CD4-positive, alpha-beta memory T cell (primary cell): Measurements from ENCODE around the gene FNDC3B. TPM values are rescaled to one million over a fixed set of nuclear protein-coding genes. Genes with fewer than 3 reads are reported as not detected.
A peak's percentile ranks its signal among the peaks of the same experiment; 100 is the strongest.
"Not testable (repeated sequence)": the region's sequence is repeated elsewhere in the genome, so short reads cannot be mapped to it uniquely, and the experiment has no call there.

ENCODE experiments used
- CTCF ChIA-PET: fragments of 350-600 bp; sonication (Branson Sonifier 250); formaldehyde crosslinking; loops from one replicate; lab custom pipeline; 2021; ENCODE audit warnings: inconsistent platforms; ENCODE audit not compliant: partially characterized antibody; lab: Charles Lee
- POLR2A ChIA-PET: fragments of 350-600 bp; sonication (Branson Sonifier 250); formaldehyde crosslinking; loops from one replicate; lab custom pipeline; 2021; ENCODE audit not compliant: partially characterized antibody; lab: Charles Lee
- DNase-seq, 5 donors: peaks; one replicate each; pipeline versions ENCODE4 v3.0.0 to v3.0.0-alpha.2; 2020 to 2022; ENCODE audit warnings: mixed read lengths in 1 of 5
- H3K27ac ChIP-seq: one replicate; pipeline ENCODE4 v1.7.0; 2013; ENCODE audit warnings: low read depth, low read length
- H3K27me3 ChIP-seq: 2 replicates; pipeline ENCODE4 v1.7.0; 2013; ENCODE audit warnings: mild to moderate bottlenecking, low read length, moderate library complexity; ENCODE audit not compliant: insufficient read depth
- H3K36me3 ChIP-seq: 2 replicates; pipeline ENCODE4 v1.7.0; 2013; ENCODE audit warnings: mild to moderate bottlenecking, low read length, moderate library complexity; ENCODE audit not compliant: insufficient read depth
- H3K4me1 ChIP-seq: 2 replicates; pipeline ENCODE4 v1.7.0; 2013; ENCODE audit warnings: mild to moderate bottlenecking, low read length, moderate library complexity; ENCODE audit not compliant: insufficient read depth
- H3K4me3 ChIP-seq, 2 donors: one replicate each; pipeline ENCODE4 v1.7.0; 2013; ENCODE audit warnings: low read length in 2 of 2, mild to moderate bottlenecking in 1 of 2
- H3K9me3 ChIP-seq, 2 donors: one replicate each; pipeline ENCODE4 v1.7.0; 2013; ENCODE audit warnings: low read length in 2 of 2, control low read depth in 1 of 2; ENCODE audit not compliant: control insufficient read depth in 1 of 2
- H3K27ac Mint-ChIP-seq, 7 donors: one replicate each; pipeline ENCODE4 v1.8.0; 2020 to 2021; ENCODE audit warnings: mixed read lengths in 7 of 7, mild to moderate bottlenecking in 6 of 7, inconsistent platforms in 3 of 7, moderate library complexity in 3 of 7
- H3K27me3 Mint-ChIP-seq, 2 donors: one replicate each; pipeline ENCODE4 v1.8.0; 2020 to 2021; ENCODE audit warnings: mixed read lengths in 2 of 2
- H3K36me3 Mint-ChIP-seq, 2 donors: one replicate each; pipeline ENCODE4 v1.8.0; 2020 to 2021; ENCODE audit warnings: mixed read lengths in 2 of 2, inconsistent platforms in 1 of 2, mild to moderate bottlenecking in 1 of 2
- H3K4me1 Mint-ChIP-seq, 4 donors: one replicate each; pipeline ENCODE4 v1.8.0; 2020 to 2021; ENCODE audit warnings: mixed read lengths in 4 of 4, mild to moderate bottlenecking in 1 of 4
- H3K4me3 Mint-ChIP-seq, 8 donors: one replicate each; pipeline ENCODE4 v1.8.0; 2020 to 2021; ENCODE audit warnings: mixed read lengths in 8 of 8, mild to moderate bottlenecking in 7 of 8, moderate library complexity in 6 of 8, inconsistent platforms in 3 of 8
- H3K9me3 Mint-ChIP-seq, 8 donors: one replicate each; pipeline ENCODE4 v1.8.0; 2020 to 2021; ENCODE audit warnings: mixed read lengths in 8 of 8, mild to moderate bottlenecking in 5 of 8, inconsistent platforms in 3 of 8, moderate library complexity in 1 of 8
- intact Hi-C: fragments of 100-400 bp; cut with micrococcal nuclease; formaldehyde crosslinking; loops from one replicate; pipeline ENCODE4 v1.15.1; 2023
- polyA plus RNA-seq, 2 donors: library from polyadenylated mRNA; unstranded; fragments of 300-500 nt; fragmentation: Illumina TruSeq; gene quantifications; one replicate each; pipeline ENCODE4 v1.2.3, GENCODE V29; 2021
- total RNA-seq, 2 experiments: library from RNA; stranded (reverse); gene quantifications; one replicate each; pipeline ENCODE4 v1.2.3, GENCODE V29; 2021

The FNDC3B gene
- total and polyA plus RNA-seq, 4 experiments from 2014 or later, result 10.9 to 18.2 (median 14.8) TPM

DNA sequence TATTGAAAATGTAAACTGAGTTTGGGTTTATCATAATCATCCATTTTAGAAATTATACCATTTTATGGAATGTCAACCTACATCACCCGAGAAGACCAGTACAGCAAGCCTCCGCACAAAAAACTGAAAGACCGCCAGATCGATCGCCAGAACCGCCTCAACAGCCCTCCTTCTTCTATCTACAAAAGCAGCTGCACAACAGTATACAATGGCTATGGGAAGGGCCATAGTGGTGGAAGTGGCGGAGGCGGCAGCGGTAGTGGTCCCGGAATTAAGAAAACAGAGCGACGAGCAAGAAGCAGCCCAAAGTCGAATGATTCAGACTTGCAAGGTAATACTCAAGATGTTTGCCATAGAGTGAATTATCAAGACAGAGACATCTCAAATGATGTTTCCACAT is 211.8 kb downstream of the FNDC3B start:
- Histone ChIP-seq H3K27me3 (no peaks in the 10 kb centered on the region), H3K9me3 (no peaks in the 10 kb centered on the region), H3K4me3 (no peak overlapping the region), H3K27ac (no peak overlapping the region), H3K36me3 (no peaks in the 10 kb centered on the region), H3K4me1 (no peaks in the 10 kb centered on the region)
- intact Hi-C loops, result no loop called here
- Mint-ChIP-seq H3K27me3 (no peaks in the 10 kb centered on the region), H3K4me3 (no peak overlapping the region), H3K9me3 (no peaks in the 10 kb centered on the region), H3K27ac (no peak overlapping the region), H3K36me3 (peaks cover 34 to 47% of the 10 kb centered on the region in 2 donors), H3K4me1 (peaks cover 0 to 3% (median 0%) of the 10 kb centered on the region in 4 donors)
- CTCF ChIA-PET, result no interaction called here
- DNase-seq, result no peak
- POLR2A ChIA-PET, result no interaction called here

DNA sequence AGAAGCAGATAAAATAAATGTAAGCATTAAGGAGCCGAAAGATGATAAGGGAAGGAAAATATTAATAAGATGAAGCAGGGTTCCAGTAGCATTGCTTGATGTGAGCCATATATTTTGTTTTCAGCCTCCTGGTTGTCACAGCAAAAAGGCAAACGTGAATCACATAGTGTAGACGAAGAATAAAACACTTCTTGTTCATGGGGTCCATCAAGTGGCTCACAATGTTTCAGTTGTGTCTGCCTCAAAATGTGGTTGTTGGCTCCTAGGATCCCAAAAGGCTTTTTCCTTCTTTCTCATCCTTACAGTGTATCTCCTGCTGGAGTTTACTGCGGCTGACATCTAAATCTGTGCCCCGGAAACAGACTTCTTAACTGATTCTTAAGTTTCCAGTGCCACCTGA is 213.8 kb downstream of the FNDC3B start:
- peaks cover 31 to 53% of the 10 kb centered on the region in 2 donors for H3K36me3 Mint-ChIP-seq
- intact Hi-C loops, result no loop called here
- Histone ChIP-seq H3K27me3 (no peaks in the 10 kb centered on the region), H3K4me3 (no peak overlapping the region), H3K4me1 (no peaks in the 10 kb centered on the region), H3K9me3 (no peaks in the 10 kb centered on the region), H3K36me3 (no peaks in the 10 kb centered on the region), H3K27ac (no peak overlapping the region)
- DNase-seq, result no peak
- no peaks in the 10 kb centered on the region for H3K9me3 Mint-ChIP-seq
- H3K4me3 Mint-ChIP-seq, result no peak overlapping the region
- ChIA-PET POLR2A (no interaction called here), CTCF (no interaction called here)
- no peak overlapping the region for H3K27ac Mint-ChIP-seq
- H3K27me3 Mint-ChIP-seq, result no peaks in the 10 kb centered on the region
- H3K4me1 Mint-ChIP-seq, result no peaks in the 10 kb centered on the region

DNA sequence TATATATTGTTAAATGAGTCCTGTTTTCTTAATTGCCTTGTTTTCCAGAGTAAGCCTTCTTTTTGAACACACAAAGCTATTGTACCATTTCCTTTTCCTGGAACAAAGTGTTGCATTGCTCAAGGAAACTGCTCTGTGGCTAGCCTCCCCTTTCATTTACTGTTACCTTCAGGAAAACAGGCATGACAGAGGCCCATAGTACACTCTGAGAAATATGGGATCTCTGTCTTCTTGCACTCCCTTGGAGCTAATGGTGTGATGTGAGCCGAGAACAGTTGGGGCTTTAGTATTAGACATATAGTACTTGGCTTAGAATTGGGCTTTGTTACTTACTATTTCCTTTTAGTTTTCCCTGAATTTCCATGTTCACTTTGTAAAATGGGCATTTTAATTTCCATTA is 215.2 kb downstream of the FNDC3B start:
- Mint-ChIP-seq H3K36me3 (peaks cover 34 to 63% of the 10 kb centered on the region in 2 donors), H3K27me3 (no peaks in the 10 kb centered on the region), H3K27ac (no peak overlapping the region), H3K9me3 (no peaks in the 10 kb centered on the region), H3K4me1 (no peaks in the 10 kb centered on the region), H3K4me3 (no peak overlapping the region)
- Histone ChIP-seq H3K27ac (no peak overlapping the region), H3K27me3 (no peaks in the 10 kb centered on the region), H3K9me3 (no peaks in the 10 kb centered on the region), H3K4me1 (no peaks in the 10 kb centered on the region), H3K4me3 (no peak overlapping the region), H3K36me3 (no peaks in the 10 kb centered on the region)
- DNase-seq, result no peak
- ChIA-PET POLR2A (no interaction called here), CTCF (interaction anchor here (1.6 kb wide), 1 partner anchor 76 kb away, joined by 3 read pairs; no protein-coding TSS in a partner anchor)
- intact Hi-C loops, result no loop called here

DNA sequence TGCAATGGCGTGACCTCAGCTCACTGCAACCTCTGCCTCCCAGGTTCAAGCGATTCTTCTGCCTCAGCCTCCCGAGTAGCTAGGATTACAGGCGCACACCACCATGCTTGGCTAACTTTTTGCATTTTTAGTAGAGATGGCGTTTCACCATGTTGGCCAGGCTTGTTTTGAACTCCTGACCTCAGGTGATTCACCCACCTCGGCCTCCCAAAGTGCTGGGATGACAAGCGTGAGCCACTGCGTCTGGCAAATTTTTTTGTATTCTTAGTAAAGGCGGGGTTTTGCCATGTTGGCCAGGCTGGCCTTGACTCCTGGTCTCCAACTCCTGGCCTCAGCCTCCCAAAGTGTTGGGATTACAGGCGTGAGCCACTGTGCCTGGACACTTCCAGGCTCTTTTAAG is 215.9 kb downstream of the FNDC3B start:
- intact Hi-C loops, H3K4me3 Mint-ChIP-seq, H3K27ac Mint-ChIP-seq, H3K27ac ChIP-seq, H3K9me3 Mint-ChIP-seq, H3K36me3 ChIP-seq, H3K4me3 ChIP-seq, H3K27me3 ChIP-seq, H3K9me3 ChIP-seq, H3K4me1 Mint-ChIP-seq, POLR2A ChIA-PET, H3K27me3 Mint-ChIP-seq, DNase-seq, H3K4me1 ChIP-seq: not testable (repeated sequence)
- H3K36me3 Mint-ChIP-seq, result peaks cover 34 to 68% of the 10 kb centered on the region in 2 donors
- CTCF ChIA-PET, result interaction anchor here (1.6 kb wide), 1 partner anchor 75 kb away, joined by 3 read pairs; no protein-coding TSS in a partner anchor

DNA sequence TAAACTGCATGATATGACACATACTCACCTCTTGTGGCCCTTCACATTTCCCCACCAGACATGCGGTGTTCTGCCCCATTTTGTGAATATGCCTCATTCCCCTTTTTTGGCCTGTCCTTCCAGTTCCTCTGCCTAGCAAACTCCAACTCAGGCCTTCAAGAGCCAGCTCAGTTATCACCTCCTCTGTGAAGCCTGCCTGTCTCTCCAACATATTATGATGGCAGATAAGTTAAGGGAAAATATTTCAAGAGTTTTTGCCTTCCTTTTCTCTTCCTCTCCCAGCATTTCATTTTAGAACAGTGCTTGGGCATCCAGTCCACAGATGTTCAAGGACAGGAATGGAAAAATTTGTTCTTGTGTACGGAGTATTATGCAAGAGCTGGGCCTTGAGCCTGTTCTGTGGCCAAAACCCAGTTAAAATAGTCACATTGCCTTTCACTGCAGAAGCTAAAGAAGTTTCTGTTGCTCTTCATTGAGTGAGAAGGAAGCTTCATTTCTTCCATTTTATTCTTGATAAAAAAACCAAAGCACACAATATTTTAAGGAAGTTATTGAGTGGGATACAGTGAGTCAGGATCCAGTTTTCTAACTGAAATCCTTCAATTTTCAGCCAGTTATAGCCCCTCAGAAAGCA is 216.8 kb downstream of the FNDC3B start:
- no peaks in the 10 kb centered on the region for H3K27me3 Mint-ChIP-seq
- H3K27ac Mint-ChIP-seq, result peak overlapping the region in 3 of 7 donors; percentile 15 to 68 (median 44)
- no peak overlapping the region for H3K27ac ChIP-seq
- H3K36me3 Mint-ChIP-seq, result peaks cover 35 to 67% of the 10 kb centered on the region in 2 donors
- no peaks in the 10 kb centered on the region for H3K9me3 ChIP-seq
- no peaks in the 10 kb centered on the region for H3K4me1 ChIP-seq
- H3K9me3 Mint-ChIP-seq, result no peaks in the 10 kb centered on the region
- CTCF ChIA-PET, result no interaction called here
- no peak overlapping the region for H3K4me3 ChIP-seq
- intact Hi-C loops, result no loop called here
- POLR2A ChIA-PET, result no interaction called here
- no peaks in the 10 kb centered on the region for H3K4me1 Mint-ChIP-seq
- no peak overlapping the region for H3K4me3 Mint-ChIP-seq
- no peak for DNase-seq
- H3K27me3 ChIP-seq, result no peaks in the 10 kb centered on the region
- H3K36me3 ChIP-seq, result no peaks in the 10 kb centered on the region

DNA sequence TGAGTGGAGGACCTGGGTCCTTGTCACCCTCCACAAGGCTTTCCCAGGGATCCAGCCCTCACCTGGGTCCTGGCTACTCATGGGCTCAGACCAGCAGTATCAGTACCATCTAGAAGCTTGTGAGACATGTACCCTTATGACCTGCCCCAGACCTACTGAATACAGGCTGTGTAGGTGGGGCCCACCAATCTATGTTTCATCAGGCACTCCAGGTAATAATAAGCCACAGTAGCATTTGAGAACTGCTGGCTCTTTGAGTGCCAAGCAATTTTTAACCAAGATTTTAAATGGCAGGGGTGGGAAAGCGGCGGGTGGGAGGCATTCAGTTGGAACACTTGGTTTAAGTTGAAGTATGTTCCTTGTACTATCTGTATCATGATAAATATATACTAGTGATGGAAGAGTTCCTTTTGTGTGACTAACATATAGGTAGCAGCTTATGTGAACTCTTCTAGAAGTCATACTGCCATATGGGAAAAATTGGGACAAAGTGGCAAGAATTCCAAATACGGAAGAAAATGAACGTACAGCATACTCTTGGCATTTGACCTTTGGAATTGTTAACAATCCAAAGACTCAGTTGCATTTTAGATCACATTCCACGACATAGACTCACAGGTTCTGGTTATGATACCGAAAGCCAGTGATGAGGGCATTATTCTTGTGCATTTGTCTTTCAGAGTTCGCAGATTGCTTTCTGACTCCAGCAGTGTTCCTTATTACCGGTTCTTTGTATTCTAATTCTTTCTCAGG is 218.4 kb downstream of the FNDC3B start:
- ChIA-PET CTCF (no interaction called here), POLR2A (no interaction called here)
- intact Hi-C loops, result no loop called here
- DNase-seq, result no peak
- peak overlapping the region in 1 of 7 donors; percentile 42 for H3K27ac Mint-ChIP-seq
- Histone ChIP-seq H3K4me3 (no peak overlapping the region), H3K27me3 (no peaks in the 10 kb centered on the region), H3K36me3 (no peaks in the 10 kb centered on the region), H3K27ac (no peak overlapping the region), H3K9me3 (no peaks in the 10 kb centered on the region), H3K4me1 (no peaks in the 10 kb centered on the region)
- no peaks in the 10 kb centered on the region for H3K9me3 Mint-ChIP-seq
- no peak overlapping the region for H3K4me3 Mint-ChIP-seq
- H3K36me3 Mint-ChIP-seq, result peaks cover 34 to 65% of the 10 kb centered on the region in 2 donors
- no peaks in the 10 kb centered on the region for H3K4me1 Mint-ChIP-seq
- H3K27me3 Mint-ChIP-seq, result no peaks in the 10 kb centered on the region

DNA sequence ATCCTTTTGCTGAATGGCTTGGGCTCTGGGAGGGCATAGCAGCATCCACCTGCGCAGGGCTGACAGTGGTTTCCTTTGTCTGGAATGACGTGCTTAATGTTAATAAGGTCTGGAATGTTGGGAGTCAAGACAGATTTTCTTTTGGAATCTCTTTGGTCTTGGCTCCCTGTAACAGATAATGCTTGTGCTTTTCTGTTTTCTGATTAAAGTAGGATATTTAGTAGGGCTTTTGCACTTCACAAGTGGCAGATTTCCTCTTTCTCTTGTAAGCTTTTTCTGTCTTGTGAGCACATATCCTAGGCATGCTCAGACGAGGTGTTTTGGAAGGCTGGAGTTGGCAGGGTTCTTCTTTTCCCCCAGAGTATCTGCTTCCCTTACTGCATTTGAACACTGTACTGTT is 219.2 kb downstream of the FNDC3B start:
- ChIA-PET CTCF (interaction anchor here (1.4 kb wide), 1 partner anchor 74 kb away, joined by 4 read pairs; no protein-coding TSS in a partner anchor), POLR2A (no interaction called here)
- Mint-ChIP-seq H3K27me3 (no peaks in the 10 kb centered on the region), H3K4me1 (no peaks in the 10 kb centered on the region), H3K9me3 (no peaks in the 10 kb centered on the region), H3K4me3 (no peak overlapping the region), H3K36me3 (peaks cover 28 to 59% of the 10 kb centered on the region in 2 donors), H3K27ac (no peak overlapping the region)
- Histone ChIP-seq H3K27ac (no peak overlapping the region), H3K9me3 (no peaks in the 10 kb centered on the region), H3K27me3 (no peaks in the 10 kb centered on the region), H3K4me1 (no peaks in the 10 kb centered on the region), H3K36me3 (no peaks in the 10 kb centered on the region), H3K4me3 (no peak overlapping the region)
- no peak for DNase-seq
- intact Hi-C loops, result no loop called here
